GM21367 (cell line): ENCODE data around the gene MAN1A1.

Experiments used
- ATAC-seq: cut with Tn5 transposase; IDR thresholded peaks from one replicate; pipeline ENCODE4 v1.9.1; 2021; ENCODE audit not compliant: unreplicated experiment

Gene MAN1A1

GRCh38 chr6:119273272-119274196, 76.0 kb downstream of the MAN1A1 start:
- no peak for ATAC-seq

- ATAC-seq = no peak
These were observed 79.0 kb downstream of the MAN1A1 start for GRCh38 chr6:119270545-119270944.

- no peak for ATAC-seq
These were observed 80.1 kb downstream of the MAN1A1 start for GRCh38 chr6:119269266-119270103.

DNA sequence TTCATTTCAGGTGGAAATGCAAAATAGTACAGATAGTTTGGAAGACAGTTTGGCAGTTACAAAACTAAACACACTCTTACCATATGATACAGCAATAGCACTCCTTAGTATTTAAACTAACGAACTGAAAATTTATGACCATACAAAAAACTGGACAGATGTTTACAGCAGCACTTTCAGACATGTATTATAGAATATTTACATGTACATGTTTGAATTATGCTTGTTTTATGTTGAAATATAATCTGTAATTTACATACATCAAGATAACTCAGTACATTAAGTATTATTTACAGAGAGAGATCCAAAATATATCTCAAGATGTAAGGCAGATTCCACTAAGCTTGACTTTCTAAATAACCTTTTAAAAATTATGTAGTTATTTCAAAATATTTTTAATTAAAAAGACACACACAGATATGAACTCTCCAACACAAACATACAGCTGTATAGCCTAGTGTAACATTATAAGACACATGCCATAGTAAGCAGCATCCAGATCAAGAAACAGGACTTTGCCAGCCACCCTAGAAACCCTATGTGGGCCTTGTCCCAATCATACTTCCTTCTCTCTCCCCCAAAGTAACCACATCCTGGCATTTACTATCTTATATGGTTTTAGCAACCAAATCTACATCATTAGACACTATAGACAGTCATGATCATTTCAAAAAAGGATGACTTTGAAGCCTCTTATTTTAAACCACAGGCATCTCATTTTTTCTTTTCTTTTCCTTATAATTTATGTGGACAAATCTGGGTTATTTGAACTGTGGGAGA, 82.2 kb downstream of the MAN1A1 start:
- ATAC-seq = no peak

DNA sequence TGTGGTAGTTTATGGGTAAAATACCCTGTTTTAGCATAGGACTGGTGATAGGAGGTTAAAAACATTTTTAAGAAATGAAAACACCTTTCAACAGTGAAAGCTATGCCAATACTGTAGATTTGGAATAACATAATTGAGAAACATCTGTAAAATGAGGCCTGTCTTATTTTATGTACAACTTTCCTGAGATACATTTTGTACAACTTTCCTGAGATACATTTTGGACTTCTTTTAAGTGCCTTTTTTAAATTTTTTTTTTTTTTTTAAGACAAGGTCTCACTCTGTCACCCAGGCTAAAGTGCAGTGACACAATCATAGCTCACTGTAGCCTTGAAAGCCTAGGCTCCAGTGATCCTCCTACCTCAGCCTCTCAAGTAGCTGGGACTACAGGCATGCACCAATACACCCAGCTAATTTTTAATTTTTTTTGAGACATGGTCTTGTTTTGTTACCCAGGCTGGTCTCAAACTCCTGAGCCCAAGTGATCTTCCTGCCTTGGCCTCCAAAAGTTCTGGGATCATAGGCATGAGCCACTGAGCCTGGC, 84.6 kb downstream of the MAN1A1 start:
- ATAC-seq = no peak

- ATAC-seq = no peak
These were observed 86.9 kb downstream of the MAN1A1 start for GRCh38 chr6:119262612-119263011.

GRCh38 chr6:119261944-119262284, 87.6 kb downstream of the MAN1A1 start:
- no peak for ATAC-seq

DNA sequence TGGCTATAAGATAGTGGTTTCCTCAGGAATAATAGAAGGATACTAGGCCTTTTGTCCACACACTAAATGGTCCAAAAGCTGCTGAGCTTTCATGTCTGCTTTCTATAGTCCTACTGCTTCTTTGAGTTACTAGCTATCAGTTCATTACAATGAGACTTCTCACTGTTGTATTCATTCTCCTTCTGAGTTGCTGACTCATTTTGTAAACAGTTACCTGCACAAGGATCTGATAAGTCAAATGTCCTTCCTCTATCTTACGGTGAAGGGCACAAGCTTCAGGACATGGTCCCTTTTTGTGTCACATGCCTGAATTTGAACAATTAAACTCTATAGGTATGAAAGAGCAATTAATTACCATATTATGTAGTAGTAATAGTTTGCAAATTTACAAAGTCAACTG, 90.5 kb downstream of the MAN1A1 start:
- no peak for ATAC-seq

DNA sequence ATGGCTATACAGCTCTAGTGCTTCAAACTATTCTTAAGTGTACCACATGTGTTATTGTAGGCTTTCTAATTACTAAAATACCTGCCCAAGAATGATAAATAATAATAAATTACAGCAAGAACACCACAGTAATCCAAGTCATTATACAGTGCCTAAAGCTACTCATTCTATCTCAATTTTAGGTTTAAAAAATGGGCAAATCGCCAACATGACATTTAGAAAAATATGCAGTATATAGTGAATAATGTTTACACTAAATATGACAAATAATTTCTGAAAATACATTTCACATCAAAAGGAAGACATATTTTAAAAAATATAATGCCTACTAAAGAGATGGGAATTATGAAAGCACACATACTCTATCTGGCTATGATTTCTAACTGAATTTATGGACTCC, 91.8 kb downstream of the MAN1A1 start:
- ATAC-seq = no peak

DNA sequence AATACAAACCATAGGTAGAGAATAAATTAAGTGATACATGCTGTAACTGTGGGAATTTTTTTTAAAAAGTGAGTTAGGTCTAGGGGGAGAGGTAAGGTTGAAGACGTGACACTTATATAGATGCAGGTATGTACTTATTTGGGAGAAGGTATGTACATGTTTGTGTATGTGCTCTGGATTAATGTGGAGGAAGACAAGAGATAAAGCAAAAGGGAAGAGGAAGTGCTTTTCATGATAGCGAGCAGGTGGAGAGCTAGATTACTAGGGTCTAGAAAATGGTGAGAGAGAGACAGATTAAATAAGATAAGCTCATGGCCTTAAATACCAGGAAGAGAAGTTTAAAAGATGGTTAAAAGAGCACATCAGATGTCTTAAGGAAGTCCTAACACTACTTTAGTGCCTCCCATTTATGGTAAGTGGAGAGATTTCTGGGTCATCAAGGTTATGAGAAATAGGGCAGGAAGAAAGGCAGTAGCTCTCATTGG, 92.5 kb downstream of the MAN1A1 start:
- no peak for ATAC-seq

DNA sequence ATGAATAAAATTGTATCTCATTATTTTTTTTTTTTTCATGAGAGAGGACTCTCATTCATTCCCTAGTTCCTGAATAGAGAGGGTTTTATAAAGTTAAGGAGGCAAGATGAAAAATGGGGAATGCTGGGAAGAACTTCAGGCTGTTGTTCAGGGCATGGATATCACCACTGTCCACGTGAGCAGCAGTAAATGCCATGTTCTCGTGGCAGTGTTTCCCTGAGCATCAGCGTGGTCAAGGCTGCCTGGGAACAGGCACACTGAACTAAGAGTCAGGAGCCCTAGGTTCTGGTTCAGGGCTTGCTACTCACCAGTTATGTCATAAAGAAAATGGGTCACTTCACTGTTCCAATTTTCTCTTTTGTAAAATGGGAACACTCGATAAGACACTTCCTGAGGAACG, 93.2 kb downstream of the MAN1A1 start:
- ATAC-seq = no peak

DNA sequence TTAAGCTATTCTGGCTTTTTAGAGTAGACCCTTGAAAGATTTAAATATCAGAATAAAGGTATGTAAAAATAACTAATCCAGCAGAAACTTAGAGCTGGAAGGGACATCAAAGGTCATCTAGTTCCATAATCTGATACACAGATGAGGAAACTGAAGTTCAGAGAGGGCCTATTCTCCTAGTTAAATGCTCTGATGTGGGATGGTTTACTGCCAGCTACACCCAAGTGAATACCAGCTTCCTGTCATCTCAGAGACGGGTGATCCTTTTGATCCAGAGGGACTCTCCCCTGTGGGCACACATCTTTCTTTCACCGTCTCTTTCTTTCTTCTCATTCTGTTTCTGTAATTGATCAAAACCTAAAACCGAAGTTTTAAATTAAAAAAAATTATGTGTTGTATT, 94.1 kb downstream of the MAN1A1 start:
- ATAC-seq = no peak

- no peak for ATAC-seq
These were observed 99.5 kb downstream of the MAN1A1 start for GRCh38 chr6:119250036-119250435.

GRCh38 chr6:119249319-119249718, 100.2 kb downstream of the MAN1A1 start:
- no peak for ATAC-seq

GRCh38 chr6:119247504-119247903, 102.1 kb downstream of the MAN1A1 start:
- no peak for ATAC-seq

DNA sequence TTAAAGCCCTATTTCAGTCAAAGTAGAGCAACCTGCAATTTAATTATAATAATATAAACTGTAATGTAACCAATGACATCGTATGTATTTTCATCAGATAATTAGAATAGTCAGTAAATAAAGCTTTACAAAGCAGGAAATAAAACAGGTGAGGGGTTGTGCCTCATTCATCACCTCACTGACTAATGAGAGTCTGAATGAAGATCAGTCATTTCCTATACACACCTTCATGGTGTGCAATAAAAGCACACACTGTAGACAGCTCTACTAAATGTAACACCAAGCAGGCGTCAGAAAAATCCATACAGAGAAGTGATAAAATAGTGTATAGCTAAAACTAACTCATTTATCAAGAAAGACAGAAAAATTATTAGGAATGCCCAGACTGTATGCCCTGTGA, 105.9 kb downstream of the MAN1A1 start:
- ATAC-seq = no peak

DNA sequence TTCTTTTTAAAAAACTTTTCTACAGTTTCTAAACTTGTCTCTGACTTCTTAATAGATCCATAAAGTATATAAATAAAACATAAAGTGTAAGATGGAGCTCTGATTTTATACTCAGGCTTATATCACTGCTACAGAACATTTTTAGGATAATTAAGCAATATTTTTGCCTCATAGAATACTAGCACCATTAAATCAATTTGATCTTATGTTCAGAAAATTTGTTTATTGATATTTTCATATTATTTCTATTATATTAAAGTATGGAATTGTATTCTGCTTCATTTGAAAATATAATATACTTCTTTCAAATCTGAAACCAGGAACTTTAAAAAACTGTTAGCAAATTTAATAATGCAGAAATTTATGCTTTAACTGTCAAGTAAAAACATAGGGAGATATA, 106.5 kb downstream of the MAN1A1 start:
- no peak for ATAC-seq

DNA sequence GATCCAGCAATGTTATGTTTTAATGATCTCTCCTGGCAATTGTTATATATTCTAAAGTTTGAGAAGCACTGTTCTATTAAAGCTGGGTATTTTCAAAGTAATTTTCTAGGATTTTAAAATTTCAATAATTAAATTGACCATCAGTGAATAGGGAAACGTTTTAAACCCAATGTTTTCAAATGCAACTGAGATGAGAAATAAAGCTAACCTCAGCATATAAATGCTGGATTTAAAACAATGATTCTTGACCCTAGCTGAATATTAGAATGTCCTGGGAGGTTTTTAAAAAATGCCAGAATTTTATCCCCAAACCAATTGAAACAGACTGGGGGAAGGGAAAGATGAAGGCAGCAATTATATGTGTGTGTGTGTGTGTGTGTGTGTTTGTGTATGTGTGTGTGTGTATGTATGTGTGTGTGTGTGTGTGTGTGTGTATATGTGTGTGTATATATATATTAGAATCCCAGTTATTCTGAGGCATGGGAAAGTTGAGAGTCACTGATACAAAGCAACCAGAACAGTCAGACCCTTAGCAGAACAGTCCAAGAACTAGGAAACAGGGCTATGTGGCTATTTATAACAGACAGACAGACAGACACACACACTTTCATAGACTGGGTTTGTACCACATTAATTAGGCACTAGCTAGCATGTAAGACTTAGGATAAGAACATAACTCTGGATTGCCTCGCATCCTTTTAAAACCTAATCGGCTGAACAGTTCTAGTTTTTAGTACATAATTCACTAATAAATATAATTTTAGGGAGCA, 107.8 kb downstream of the MAN1A1 start:
- no peak for ATAC-seq

- no peak for ATAC-seq
These were observed 108.5 kb downstream of the MAN1A1 start for GRCh38 chr6:119241111-119241465.
